WERI-Rb-1 (cell line): Measurements from ENCODE around the gene IRAK3.

Source experiments
- DNase-seq: peaks from one replicate; pipeline ENCODE4 v3.0.0-alpha.2; 2020
- H3K27ac ChIP-seq: fragments of 250-450 bp; sonication (Bioruptor Pico); 2 replicates; pipeline ENCODE4 v1.5.1; 2020; ENCODE audit warnings: mild to moderate bottlenecking, moderate library complexity
- H3K27me3 ChIP-seq: fragments of 250-450 bp; sonication (Bioruptor Pico); 2 replicates; pipeline ENCODE4 v1.5.1; 2021; ENCODE audit warnings: mild to moderate bottlenecking, low read depth, moderate library complexity; ENCODE audit not compliant: insufficient read depth, severe bottlenecking
- H3K36me3 ChIP-seq: fragments of 250-450 bp; sonication (Bioruptor Pico); 2 replicates; pipeline ENCODE4 v1.5.1; 2020; ENCODE audit warnings: mild to moderate bottlenecking, moderate library complexity
- H3K4me3 ChIP-seq: 2 replicates; pipeline ENCODE4 v1.5.1; 2011; ENCODE audit warnings: low read depth, mild to moderate bottlenecking, control low read depth, low read length
- H3K9me3 ChIP-seq: fragments of 250-450 bp; sonication (Bioruptor Pico); 2 replicates; pipeline ENCODE4 v1.5.1; 2021; ENCODE audit warnings: mild to moderate bottlenecking, moderate library complexity; ENCODE audit not compliant: severe bottlenecking
- CTCF ChIP-seq: IDR thresholded peaks from 2 replicates; pipeline ENCODE4 v1.5.1; 2011; ENCODE audit warnings: low read depth, mild to moderate bottlenecking, control low read depth, inconsistent platforms, low read length

The IRAK3 gene

GRCh38 chr12:66269142-66269541 lies 80.1 kb downstream of the IRAK3 start:
- H3K27me3 ChIP-seq, result no peaks in the 10 kb centered on the region
- no peaks in the 10 kb centered on the region for H3K9me3 ChIP-seq
- no peaks in the 10 kb centered on the region for H3K36me3 ChIP-seq
- no peak overlapping the region for H3K4me3 ChIP-seq
- TF ChIP-seq CTCF, result no peak
- DNase-seq, result no peak
- H3K27ac ChIP-seq, result no peak overlapping the region

- no peak overlapping the region for H3K4me3 ChIP-seq
- H3K27ac ChIP-seq, result no peak overlapping the region
- H3K9me3 ChIP-seq, result no peaks in the 10 kb centered on the region
- 0 out of 2 replicates have a peak, but pooled peaks have one; percentile 30 for TF ChIP-seq CTCF
- no peaks in the 10 kb centered on the region for H3K36me3 ChIP-seq
- DNase-seq, result no peak
- H3K27me3 ChIP-seq, result no peaks in the 10 kb centered on the region
These were observed 80.9 kb downstream of the IRAK3 start for GRCh38 chr12:66269757-66270383.

GRCh38 chr12:66270613-66271012 lies 81.6 kb downstream of the IRAK3 start:
- Histone ChIP-seq H3K36me3 (no peaks in the 10 kb centered on the region), H3K4me3 (no peak overlapping the region), H3K9me3 (no peaks in the 10 kb centered on the region), H3K27ac (no peak overlapping the region), H3K27me3 (no peaks in the 10 kb centered on the region)
- no peak for DNase-seq
- TF ChIP-seq CTCF, result no peak

- no peaks in the 10 kb centered on the region for H3K9me3 ChIP-seq
- H3K27me3 ChIP-seq, result no peaks in the 10 kb centered on the region
- TF ChIP-seq CTCF, result no peak
- DNase-seq, result no peak
- no peak overlapping the region for H3K27ac ChIP-seq
- H3K4me3 ChIP-seq, result no peak overlapping the region
- no peaks in the 10 kb centered on the region for H3K36me3 ChIP-seq
These were observed 83.6 kb downstream of the IRAK3 start for GRCh38 chr12:66272650-66273049.

- Histone ChIP-seq H3K27me3 (no peaks in the 10 kb centered on the region), H3K9me3 (no peaks in the 10 kb centered on the region), H3K36me3 (no peaks in the 10 kb centered on the region), H3K27ac (no peak overlapping the region), H3K4me3 (no peak overlapping the region)
- DNase-seq, result no peak
- no peak for TF ChIP-seq CTCF
These were observed 84.1 kb downstream of the IRAK3 start for GRCh38 chr12:66273147-66273546.

- Histone ChIP-seq H3K27me3 (no peaks in the 10 kb centered on the region), H3K4me3 (no peak overlapping the region), H3K9me3 (no peaks in the 10 kb centered on the region), H3K36me3 (no peaks in the 10 kb centered on the region), H3K27ac (no peak overlapping the region)
- no peak for DNase-seq
- TF ChIP-seq CTCF, result no peak
These were observed 86.0 kb downstream of the IRAK3 start for GRCh38 chr12:66275040-66275439.
